GM21825 (cell line): ENCODE results near the gene NINJ2.
"Not testable (repeated sequence)": the region's sequence is repeated elsewhere in the genome, so short reads cannot be mapped to it uniquely, and the experiment has no call there.

Experiments
- ATAC-seq: cut with Tn5 transposase; IDR thresholded peaks from one replicate; pipeline ENCODE4 v1.9.1; 2021; ENCODE audit warnings: mild to moderate bottlenecking, moderate library complexity; ENCODE audit not compliant: unreplicated experiment

Gene NINJ2

DNA sequence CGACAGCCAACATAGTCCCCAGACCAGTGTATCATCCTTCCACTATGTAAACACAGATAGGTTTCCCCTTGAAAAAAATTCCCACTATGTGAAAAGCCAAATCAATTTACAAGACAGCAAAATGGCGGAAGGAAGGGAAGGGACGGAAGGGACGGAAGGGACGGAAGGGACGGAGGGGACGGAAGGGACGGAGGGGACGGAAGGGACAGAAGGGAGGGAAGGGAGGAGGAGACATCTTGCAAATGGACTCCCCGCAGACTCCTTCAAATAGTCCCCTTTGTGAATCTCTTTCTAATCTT is 75.3 kb downstream of the NINJ2 start:
- no peak for ATAC-seq

DNA sequence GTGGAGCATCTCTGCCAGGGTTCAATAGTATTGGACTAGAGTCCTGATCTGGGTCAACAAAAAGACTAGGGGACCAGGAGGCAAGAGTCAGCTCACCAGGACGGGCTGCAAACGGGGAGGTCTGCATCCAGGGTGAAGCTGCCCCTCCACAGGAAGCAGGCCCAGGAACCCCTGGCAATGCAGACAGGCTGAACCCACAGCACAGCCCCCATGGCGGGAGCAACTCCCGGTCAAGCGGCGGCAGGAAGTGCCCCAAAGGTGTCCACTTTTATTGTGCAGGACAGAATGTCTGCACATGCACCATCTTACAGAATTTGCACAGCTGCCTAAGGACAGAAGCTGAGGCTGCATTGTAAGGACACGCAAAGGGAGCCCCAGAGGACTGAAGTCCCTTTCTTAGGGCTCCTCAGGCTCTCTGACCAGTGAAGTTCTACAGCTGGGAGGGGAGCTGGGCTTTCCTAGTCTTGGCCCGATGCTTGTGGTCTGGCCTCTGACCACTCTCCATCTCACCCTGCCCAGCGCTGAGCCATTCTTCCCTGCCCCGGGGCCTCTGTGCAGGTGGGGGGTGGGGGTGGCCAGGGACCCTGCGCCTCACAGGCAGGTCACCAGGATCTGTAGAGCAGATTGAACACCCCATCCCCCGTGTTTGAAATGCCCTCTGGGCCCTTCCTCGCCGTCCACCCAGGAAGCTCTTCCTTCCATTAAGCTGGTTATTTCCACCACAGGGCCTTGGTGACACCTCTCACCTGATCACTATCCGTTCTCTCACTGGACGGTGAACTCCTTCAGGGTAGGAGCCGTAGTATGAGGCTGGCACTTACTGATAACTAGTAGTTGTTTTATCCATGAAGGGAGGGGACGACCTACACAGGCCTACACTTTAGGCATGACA is 75.9 kb downstream of the NINJ2 start:
- ATAC-seq, result no peak

DNA sequence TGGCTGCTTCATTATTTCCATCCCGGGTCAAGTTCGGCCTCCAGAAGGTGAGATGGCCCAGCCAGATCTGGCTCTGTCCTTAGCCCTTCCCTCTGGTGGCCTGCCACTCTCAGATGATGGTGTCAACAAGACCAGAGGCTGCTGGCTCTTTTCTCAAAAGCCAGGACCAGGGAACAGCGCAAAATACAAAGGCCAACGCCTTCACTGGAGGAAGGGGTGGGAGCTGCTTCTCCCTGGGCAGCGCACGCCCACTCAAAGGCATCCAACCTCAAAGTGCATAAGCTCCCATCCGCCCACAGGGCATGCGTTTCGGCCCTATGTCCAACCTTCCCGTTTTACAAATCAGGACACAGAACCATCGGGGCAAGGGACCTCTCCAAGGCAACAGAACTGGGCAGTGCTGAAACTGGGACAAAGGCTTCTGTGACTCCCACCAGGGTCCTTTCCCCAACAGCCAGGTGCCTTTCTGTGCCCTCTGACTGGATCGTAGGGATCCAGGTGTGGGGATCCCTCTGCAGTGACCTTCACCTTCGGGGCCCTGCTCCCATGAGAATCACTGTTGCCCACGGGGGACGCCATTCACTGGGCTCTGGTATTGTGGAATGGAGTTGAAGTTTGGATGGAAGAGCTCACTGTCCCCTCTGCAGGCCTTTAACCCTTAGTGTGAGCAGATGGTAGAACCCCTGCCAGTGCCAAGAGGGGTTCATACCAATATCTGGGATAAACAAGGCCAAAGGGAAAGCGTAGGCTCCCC is 76.8 kb downstream of the NINJ2 start:
- no peak for ATAC-seq

DNA sequence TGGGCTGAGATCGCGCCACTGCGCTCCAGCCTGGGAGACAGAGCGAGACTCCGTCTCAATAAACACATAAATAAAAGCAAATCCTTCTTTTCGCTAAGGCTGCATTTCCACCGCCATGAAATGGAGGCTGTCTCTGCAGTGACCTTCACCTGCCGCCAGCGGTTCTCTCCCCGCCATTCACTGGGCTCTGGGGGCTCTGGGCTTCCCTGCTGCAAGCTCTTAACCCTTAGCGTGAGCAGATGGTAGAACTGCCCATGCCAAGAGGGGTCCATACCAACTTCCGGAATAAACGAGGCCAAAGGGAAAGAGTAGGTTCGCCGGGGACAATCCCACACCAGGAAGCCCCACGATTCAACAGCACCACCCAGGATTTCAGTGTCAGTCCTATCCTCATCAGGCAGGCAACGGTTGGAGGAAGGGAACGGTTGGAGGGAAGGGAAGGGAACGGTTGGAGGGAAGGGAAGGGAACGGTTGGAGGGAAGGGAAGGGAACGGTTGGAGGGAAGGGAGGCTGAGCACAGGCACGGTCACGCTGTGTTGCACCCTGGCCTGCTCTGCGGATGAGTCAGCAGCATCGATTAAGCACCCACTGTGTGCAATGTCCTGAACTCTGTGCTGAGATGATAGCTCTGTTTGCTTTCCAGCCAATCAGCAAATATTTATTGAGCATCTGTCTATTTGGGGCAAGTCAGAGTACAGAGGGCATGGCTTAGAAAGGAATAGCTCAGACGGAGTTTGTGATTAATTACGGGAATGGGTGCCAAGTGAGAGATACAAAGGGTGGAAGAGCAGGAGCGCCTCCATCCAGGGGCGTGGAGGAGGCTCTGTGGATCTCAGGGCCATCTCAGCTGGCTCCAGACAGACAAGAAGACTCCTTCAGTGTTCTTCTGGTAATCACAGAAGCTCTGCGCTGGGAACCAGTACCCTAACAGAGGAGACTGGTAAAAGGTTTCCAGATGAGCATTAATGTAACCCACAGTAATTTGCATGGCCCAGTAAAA is 77.9 kb downstream of the NINJ2 start:
- no peak for ATAC-seq

DNA sequence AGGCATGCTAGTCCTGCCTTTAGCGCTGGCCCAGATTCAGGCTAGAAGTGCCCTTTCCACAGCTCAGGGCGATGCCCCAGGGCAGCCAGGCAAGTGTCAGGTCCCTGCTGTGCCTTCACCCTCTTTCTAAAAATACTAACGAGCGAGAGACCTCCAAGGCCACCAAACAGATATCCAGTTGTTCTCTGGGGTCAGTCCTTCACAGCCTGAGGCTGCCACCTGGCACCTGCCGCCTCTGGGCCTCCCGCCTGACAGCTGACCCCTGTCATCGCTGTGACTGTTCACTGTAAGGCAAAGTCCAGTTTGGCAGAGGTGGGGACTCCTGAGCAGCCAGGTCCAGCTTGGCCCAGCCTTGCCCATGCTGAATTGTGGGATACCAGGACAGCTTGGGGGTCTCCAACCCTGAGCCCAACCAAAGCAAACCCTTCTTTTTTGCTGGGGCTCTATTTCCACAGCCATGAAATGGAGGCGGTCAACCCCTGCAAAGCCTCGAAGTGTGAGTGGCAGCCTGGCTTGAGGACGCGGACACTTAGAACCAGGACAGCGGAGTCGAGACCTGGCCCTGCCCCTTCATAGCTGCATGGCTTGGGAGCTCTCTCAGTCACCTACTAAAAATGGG is 79.9 kb downstream of the NINJ2 start:
- ATAC-seq, result no peak

DNA sequence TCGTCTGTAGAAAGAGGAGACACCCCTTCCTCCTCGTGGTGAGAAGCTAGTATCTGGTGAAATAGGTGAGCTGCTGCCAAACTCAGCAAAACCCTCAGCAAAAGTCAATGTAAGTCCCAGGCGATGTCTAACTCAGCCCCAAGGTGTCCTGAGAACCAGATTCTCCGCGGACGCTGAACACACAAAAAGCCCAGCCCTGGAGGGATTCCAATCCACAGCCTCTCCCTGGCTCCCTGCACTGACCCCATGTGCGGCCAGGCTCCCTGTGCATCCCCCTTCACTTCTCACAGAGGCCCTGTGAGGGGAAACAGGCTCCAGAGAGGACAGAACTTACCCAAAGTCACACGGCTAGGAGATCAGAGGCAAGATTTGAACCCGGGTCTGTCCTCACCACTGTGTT is 81.5 kb downstream of the NINJ2 start:
- ATAC-seq, result no peak

DNA sequence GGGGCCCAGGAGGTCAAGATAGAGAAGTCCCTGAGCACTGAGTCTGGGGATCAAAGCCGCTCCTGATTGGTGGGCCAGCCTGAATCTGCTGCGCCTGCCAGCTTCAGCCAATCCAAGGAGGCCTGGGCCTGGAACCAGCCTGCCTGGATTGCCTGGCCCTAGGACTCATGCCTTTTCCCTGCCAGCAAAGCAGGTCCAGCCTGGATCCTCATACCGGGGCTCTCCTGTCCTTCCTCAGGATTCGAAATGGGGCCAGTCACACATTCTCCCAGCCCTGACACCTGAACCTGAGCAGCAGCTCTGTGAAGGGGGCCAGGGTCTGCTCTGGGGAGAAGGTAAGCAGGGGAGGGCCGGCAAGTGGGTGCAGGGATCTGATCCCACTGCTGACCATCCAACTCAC is 81.9 kb downstream of the NINJ2 start:
- ATAC-seq, result no peak

DNA sequence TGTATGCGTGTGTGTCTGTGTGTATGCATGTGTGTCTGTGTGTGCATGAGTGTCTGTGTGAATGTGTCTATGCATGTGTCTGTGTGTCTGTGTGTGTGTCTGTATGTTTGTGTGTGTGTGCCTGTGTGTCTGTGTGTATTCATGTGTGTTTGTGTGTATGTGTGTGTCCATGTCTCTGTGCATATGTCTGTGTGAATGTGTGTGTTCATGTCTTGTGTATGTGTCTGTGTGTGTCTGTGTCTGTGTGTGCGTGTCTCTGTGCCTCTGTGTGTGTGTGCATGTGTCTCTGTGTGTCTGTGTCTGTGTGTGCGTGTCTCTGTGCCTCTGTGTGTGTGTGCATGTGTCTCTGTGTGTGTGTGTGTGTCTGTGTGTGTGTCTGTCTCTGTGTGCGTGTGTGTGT is 82.4 kb downstream of the NINJ2 start:
- ATAC-seq, result no peak

DNA sequence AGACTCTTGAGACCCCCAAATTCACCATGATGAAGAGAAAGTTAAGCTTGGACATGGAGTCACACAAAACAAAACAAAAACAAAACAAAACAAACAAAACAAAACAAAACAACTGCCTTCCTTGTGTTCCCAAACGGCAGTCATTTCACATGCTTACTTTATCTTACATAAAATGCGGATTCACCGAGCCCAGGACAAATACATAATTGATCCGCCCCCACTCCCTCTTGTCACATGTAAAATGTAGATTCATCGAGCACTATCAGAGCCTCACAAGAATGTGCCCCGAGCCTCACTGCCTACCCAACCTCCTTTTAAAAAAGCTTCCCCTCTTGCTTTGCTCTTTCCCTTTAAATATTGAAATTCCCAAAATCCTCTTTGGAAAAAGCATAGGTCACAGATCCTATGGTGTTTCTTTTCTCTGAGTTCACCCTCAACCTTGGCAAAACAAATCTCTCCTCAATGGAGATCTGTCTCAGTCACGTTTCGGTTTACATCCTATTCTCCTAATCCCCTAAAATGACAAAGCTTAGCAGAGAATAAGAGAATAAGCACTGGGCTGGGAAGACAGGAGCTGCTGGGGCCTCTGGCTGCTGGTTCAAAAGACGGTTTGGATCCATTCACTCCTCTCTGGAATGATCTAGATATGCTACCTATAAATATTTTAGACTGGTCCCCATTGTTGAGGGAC is 83.7 kb downstream of the NINJ2 start:
- ATAC-seq, result no peak

DNA sequence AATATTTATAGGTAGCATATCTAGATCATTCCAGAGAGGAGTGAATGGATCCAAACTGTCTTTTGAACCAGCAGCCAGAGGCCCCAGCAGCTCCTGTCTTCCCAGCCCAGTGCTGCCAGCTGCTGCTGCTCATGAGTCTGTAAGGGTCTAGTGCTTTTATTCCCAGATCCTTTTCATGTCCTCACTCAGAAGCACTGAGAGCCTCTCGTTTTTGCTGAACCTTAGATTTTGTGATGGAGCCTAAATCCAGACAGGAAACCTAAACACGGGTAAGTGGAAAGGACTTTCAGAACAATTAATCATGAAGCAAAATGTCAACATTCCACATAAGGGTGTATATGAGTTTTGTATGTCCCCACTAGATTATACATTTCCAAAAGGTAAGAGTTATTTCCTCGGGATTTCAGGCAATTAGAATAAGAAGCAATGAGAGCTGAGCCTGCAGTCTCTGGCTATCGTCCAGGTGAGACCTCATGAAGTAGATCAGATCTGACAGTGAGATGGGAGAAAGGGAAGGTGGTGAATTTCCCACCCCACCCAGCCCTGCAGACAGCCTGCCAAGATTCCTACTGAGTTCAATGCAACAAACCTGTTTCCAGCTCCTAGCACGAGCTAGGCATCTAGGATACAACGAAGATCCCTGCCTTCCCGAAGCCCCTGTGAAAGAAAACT is 84.4 kb downstream of the NINJ2 start:
- no peak for ATAC-seq

DNA sequence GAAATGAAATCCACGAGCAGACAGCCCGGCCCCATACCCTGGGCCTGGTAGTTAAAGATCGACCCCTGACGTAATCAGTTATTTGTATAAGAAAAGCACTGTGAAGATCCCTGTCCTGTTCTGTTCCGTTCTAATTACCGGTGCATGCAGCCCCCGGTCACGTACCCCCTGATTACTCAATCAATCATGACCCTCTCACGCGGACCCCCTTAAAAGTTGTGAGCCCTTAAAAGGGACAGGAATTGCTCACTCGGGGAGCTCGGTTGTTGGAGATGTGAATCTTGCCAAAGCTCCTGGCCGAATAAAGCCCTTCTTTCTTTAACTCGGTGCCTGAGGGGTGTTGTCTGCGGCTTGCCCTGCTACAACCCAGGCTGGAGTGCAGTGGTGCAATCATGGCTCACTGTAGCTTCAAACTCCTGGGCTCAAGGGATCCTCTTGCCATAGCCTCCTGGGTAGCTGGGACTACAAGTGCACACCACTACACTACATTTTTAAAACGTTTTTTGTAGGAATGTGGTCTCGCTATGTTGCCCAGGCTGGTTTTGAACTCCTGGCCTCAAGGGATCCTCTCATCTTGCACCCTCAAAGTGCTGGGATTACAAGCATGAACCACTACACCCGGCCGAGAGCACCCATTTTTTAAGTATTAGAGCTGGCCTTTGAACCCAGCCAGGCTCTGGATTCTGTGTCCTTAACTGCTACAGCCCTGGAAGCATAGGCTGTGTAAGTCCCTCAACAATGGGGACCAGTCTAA is 85.1 kb downstream of the NINJ2 start:
- ATAC-seq, result not testable (repeated sequence)

DNA sequence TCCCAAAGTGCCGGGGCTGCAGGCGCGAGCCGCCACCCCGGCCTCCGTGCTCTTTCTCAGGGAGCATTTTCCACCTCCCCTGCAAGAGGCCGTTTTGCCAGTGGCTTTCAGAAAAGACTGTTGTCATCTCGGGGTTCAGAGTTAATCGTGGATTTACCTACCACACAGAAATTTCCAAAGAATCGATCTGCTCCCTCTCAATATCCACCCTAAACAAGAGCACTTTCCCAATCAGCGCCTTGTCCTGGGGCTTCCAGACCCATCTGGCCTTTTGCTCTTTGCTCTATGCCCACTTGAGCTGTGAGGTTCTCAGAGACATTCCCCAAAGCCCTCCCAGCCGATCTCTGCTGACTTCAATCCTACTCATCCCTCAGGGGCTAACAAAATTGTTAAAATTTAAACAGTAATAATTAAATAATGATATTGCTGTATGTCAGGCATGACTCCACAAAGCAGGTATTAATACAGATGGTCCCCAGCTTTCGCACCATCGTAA is 86.6 kb downstream of the NINJ2 start:
- no peak for ATAC-seq

DNA sequence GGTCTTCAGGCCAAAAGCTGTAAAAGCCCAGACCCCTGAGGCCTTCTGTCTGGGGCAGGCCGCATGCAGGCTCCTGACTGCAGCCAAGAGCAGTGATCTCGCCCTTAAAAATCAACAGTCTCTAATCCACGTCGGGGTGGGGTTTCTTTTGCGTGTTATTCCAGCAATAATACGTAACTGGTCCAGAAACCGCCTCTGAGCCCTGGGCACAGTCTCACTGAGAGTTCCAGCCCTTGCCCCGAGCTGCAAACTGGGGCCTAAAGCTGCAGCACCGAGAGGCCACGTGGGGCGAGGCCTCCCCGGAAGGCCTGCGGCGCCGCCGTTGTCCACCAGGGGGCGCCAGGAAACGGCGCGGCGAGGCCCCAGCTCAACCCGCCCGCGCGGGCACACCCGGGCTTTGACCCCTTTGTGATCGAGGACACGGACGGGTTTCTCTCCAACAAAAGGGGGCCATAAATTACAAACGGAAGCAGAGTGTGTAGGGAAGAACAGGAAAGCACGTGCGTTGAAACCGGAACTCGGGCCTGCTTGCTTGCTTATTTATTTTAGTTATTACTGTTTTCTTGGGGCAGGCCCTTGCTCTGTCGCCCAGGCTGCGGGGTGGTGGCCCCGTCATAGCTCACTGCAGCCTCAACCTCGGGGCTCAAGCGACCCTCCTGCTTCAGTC is 87.2 kb downstream of the NINJ2 start:
- no peak for ATAC-seq

DNA sequence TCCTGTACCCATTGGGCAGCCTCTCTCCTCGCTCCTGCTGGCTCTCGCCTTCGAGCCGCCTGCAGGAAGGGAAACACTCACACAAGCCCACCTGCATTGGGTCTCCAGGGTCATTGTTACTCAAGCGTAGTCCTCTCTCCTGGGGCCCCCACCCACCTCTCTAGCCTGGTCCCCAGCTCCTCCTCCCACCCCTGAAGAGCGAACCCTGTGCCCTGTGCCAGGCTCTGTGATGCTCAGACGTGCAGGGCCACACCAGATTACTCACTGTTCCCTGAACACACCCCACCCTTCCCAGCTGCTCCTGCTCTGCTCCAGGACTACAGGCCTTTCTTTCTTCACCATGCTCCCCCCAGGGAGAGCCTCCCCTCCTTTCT is 88.1 kb downstream of the NINJ2 start:
- no peak for ATAC-seq

DNA sequence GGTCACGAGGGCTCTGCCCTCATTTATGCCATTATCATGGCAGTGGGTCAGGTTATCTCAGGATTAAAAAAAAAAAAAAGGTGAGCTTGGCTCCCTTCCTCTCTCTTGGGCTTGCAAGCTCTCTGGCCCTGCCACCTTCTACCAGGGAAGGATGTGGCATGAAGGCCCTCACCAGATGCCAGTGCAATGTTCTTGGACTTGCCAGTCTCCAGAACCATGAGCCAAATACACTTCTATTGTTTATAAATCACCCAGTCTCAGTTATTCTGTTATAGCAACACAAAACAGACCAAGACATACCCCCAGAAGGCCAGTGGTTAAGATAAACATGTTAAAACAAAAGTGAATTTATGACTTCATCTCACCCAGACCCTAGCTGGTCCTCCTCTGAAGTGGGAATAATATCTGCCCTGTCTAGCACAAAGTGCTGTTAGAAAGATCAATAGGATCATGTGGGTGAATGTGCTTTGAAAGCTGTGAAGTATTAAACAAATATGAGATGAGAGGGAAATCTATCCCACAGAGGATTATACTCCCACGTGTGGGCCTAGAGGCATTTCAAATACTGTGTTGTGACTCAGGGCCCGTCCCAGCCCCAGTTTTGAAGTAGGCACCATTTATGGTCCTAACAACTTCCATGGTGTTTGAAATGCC is 88.6 kb downstream of the NINJ2 start:
- ATAC-seq, result no peak

DNA sequence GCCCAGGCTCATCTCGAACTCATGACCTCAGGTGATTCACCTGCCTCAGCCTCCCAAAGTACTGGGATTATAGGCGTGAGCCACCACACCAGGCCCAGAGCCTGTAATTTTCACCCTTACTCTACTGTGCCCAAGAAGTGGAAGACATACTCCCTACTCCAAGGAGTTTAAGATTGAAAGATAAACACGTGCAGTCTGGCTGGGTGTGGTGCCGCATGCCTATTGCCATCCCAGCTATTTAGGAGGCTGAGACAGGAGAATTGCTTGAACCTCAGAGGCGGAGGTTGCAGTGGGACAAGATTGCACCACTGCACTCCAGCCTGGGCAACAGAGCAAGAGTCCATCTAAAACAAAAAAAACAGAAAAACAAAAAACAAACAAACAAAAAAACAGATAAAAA is 90.0 kb downstream of the NINJ2 start:
- ATAC-seq, result no peak

DNA sequence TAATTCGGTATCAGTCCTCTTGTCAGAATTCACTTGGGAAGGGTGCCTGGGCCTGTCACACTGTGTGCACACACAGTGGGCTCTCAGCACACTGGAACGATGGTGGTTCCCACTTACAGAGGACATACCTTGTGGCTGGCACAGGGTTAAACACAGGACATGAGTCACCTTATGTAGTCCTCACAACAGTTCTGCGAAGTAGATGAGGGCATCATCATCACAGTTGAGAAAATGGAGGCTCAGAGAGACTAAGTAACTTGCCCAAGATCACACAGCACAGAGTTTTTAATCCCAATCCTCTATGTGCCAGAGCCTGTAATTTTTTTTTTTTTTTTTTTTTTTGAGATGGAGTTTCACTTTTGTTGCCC is 90.7 kb downstream of the NINJ2 start:
- ATAC-seq, result no peak
